ENCODE data around the gene ILF3.

ILF3 gene

GRCh38 chr19:10737722-10738121 lies 83.6 kb downstream of the ILF3 start:
- no peak for DNase-seq

- DNase-seq, result no peak
Measured at GRCh38 chr19:10740798-10741197, 86.7 kb downstream of the ILF3 start.

Data from amniotic stem cell (primary cell).